Endothelial cell of umbilical vein (primary cell): ENCODE data around the gene KIAA1191. TPM values are rescaled to one million over a fixed set of nuclear protein-coding genes. Genes with fewer than 3 reads are reported as not detected.

Source experiments
- BruUV-seq: library from RNA; stranded (reverse); fragments of 400-500 nt; replicated peaks from 2 replicates; lab custom pipeline; 2021; lab: Mats Ljungman, UMichigan
- CTCF ChIA-PET: fragments of 300-600, 350-600 bp; sonication (Branson Sonifier 250); formaldehyde crosslinking; loops from one replicate; lab custom pipeline; 2021; ENCODE audit warnings: antibody characterized with exemption, inconsistent platforms; lab: Charles Lee
- POLR2A ChIA-PET: fragments of 300-600, 350-600 bp; sonication (Branson Sonifier 250); formaldehyde crosslinking; loops from one replicate; lab custom pipeline; 2021; ENCODE audit warnings: antibody characterized with exemption, inconsistent platforms; lab: Charles Lee
- DNase-seq: peaks from one replicate; pipeline ENCODE4 v3.0.0-alpha.2; 2011; ENCODE audit warnings: low read depth, low spot score
- FAIRE-seq: peaks from 2 replicates; lab custom pipeline; 2011; peaks lifted over from hg19 to GRCh38; lab: Jason Lieb, UNC
- H2AFZ ChIP-seq: 2 replicates; pipeline ENCODE4 v1.6.0; 2012; ENCODE audit warnings: low read depth, low read length, control low read depth, inconsistent platforms
- H3K27ac ChIP-seq: 2 replicates; pipeline ENCODE4 v1.5.1; 2011; ENCODE audit warnings: low read depth, mild to moderate bottlenecking, control low read depth, low read length, moderate library complexity; ENCODE audit not compliant: insufficient read depth
- H3K27me3 ChIP-seq, 2 experiments: 2 replicates each; pipeline versions ENCODE4 v1.6.0 to v1.6.1; 2011; ENCODE audit warnings: low read length in 2 of 2, mixed read lengths in 1 of 2; ENCODE audit not compliant: control insufficient read depth in 2 of 2, insufficient read depth in 2 of 2
- H3K36me3 ChIP-seq, 2 experiments: 2 replicates in 1 of 2; 3 replicates in 1 of 2; pipeline ENCODE4 v1.5.1; 2011; ENCODE audit warnings: low read length in 2 of 2, mild to moderate bottlenecking in 1 of 2, moderate library complexity in 1 of 2; ENCODE audit not compliant: control insufficient read depth in 2 of 2, insufficient read depth in 2 of 2; ENCODE audit errors: extremely low read depth in 1 of 2
- H3K4me1 ChIP-seq: 3 replicates; pipeline ENCODE4 v1.5.1; 2011; ENCODE audit warnings: mild to moderate bottlenecking, low read length; ENCODE audit not compliant: control insufficient read depth, insufficient read depth; ENCODE audit errors: extremely low read depth
- H3K4me2 ChIP-seq: 2 replicates; pipeline ENCODE4 v1.6.1; 2011; ENCODE audit warnings: low read length, control low read depth, mixed read lengths; ENCODE audit not compliant: insufficient read depth
- H3K4me3 ChIP-seq, 3 experiments: fragments of 200-600 bp in 1 of 3; sonication (generic), shearing (Covaris generic) in 1 of 3; replicated peaks in 1 of 3; 2 replicates each; pipeline ENCODE4 v1.5.1; 2011 to 2016; ENCODE audit warnings: control low read depth in 3 of 3, low read length in 3 of 3, mild to moderate bottlenecking in 2 of 3, inconsistent platforms in 1 of 3, low read depth in 1 of 3, moderate library complexity in 1 of 3; ENCODE audit not compliant: insufficient read depth in 1 of 3
- H3K79me2 ChIP-seq: 2 replicates; pipeline ENCODE4 v1.6.0; 2012; ENCODE audit warnings: low read length, inconsistent platforms; ENCODE audit not compliant: control insufficient read depth, insufficient read depth
- H3K9ac ChIP-seq: replicated peaks from 2 replicates; pipeline ENCODE3; 2011; ENCODE audit warnings: low read length, control low read depth; ENCODE audit not compliant: insufficient read depth; ENCODE audit errors: extremely low read depth
- H3K9me1 ChIP-seq: replicated peaks from 3 replicates; pipeline ENCODE4 v1.6.0; 2011; ENCODE audit warnings: mild to moderate bottlenecking, low read length; ENCODE audit not compliant: control insufficient read depth, insufficient read depth; ENCODE audit errors: extremely low read depth
- H3K9me3 ChIP-seq: replicated peaks from 2 replicates; pipeline ENCODE4 v1.5.1; 2012; ENCODE audit warnings: low read length, inconsistent platforms; ENCODE audit not compliant: control insufficient read depth, insufficient read depth
- H4K20me1 ChIP-seq: replicated peaks from 2 replicates; pipeline ENCODE3; 2011; ENCODE audit warnings: mild to moderate bottlenecking, low read length; ENCODE audit not compliant: control insufficient read depth, insufficient read depth; ENCODE audit errors: extremely low read depth
- CTCF ChIP-seq, 2 donors: IDR thresholded peaks; 1 replicate in 1 of 2; 2 replicates in 1 of 2; pipeline ENCODE4 v1.5.1; 2011; ENCODE audit warnings: low read length in 2 of 2, mild to moderate bottlenecking in 2 of 2, moderate library complexity in 2 of 2, control low read depth in 1 of 2, inconsistent platforms in 1 of 2, low read depth in 1 of 2; ENCODE audit not compliant: insufficient read depth in 1 of 2; ENCODE audit errors: extremely low read depth in 1 of 2
- GATA2 ChIP-seq: IDR thresholded peaks from 2 replicates; pipeline ENCODE4 v1.7.0; 2011; ENCODE audit warnings: low read depth, mild to moderate bottlenecking, moderate library complexity, mixed read lengths, low read length; ENCODE audit not compliant: insufficient read length, insufficient read depth
- MYC ChIP-seq: IDR thresholded peaks from one replicate; pipeline ENCODE4 v1.6.1; 2011; ENCODE audit warnings: mild to moderate bottlenecking, low read depth, low read length
- POLR2AphosphoS5 ChIP-seq: IDR thresholded peaks from 2 replicates; pipeline ENCODE4 v1.6.1; 2012; ENCODE audit warnings: low read depth, mild to moderate bottlenecking, control low read depth, low read length, moderate library complexity; ENCODE audit not compliant: insufficient read depth
- dilution Hi-C: fragments of 300-500 bp; cut with MboI; formaldehyde crosslinking; loops from one replicate; pipeline ENCODE4 v1.15.0; 2019; ENCODE audit warnings: low sequenced_read_pairs; ENCODE audit not compliant: extremely low pct_ligation_motif_present
- intact Hi-C: fragments of 100-400 bp; cut with micrococcal nuclease; formaldehyde crosslinking; loops from one replicate; pipeline ENCODE4 v1.10.0; 2022
- polyA plus RNA-seq, 4 experiments: library from polyadenylated mRNA; depleted of rRNA in 3 of 4; stranded (reverse) in 3 of 4; unstranded in 1 of 4; fragments of >200 nt; gene quantifications; 2 replicates each; pipeline versions ENCODE4 v1.2.1 to v1.2.3, GENCODE V29; 2011 to 2012; ENCODE audit warnings: missing spikeins in 1 of 4
- total RNA-seq: library from RNA; stranded (reverse); gene quantifications from 2 replicates; pipeline ENCODE4 v1.2.3, GENCODE V29; 2021

The KIAA1191 gene
- total and polyA plus RNA-seq, 2 donors (not counting 3 experiments of a cell fraction or from before 2014, with no cell fraction given) = 114 to 116 TPM

DNA sequence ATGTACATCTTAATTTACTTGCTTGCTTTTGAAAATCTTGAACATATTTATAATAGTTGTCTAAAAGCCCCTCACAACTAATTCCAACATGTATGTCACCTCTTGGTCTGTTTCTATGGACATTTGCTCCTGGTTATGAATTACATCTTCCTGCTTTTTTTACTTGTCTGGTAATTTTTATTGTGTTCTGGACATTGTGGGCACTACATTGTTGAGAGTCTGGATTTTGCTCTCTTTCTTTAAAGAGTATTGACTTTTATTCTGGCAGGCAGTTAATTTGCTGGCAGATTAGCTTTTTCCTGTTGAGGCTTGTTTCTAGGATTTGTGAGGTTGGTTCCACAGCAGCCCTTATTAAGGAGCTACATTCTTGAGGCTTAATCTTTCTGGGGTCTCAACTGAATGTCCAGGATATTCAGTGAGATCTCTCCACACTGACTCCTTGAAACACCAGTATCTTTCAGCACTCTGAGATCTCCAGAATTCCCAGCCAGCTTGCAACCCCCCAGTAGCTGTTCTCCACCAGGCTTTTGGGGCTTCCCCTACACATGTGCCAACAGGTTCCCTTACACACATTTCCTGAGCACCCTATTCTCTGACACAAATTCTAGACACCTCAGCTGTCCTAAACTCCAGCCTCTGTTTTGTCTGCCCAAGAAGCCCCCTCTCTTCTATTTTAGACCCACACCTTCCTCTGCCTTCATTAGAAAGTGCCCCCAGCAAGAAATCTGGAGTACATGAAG is 27.4 kb downstream of the KIAA1191 start:
- H2AFZ ChIP-seq = no peak overlapping the region
- H3K27me3 ChIP-seq = no peaks in the 10 kb centered on the region
- H3K27ac ChIP-seq = no peak overlapping the region
- POLR2A ChIA-PET = no interaction called here
- no peak overlapping the region for H3K9ac ChIP-seq
- TF ChIP-seq POLR2AphosphoS5 = no peak
- no peak for TF ChIP-seq CTCF (IDR thresholded peaks at IDR 0.05; ENCODE audit: extremely low read depth in 1 of 2, insufficient read depth in 1 of 2, low read depth in 1 of 2, low read length in 2 of 2)
- no peak for TF ChIP-seq MYC
- no peak overlapping the region for H3K4me3 ChIP-seq
- H3K36me3 ChIP-seq = peaks cover 2 to 5% of the 10 kb centered on the region in 2 experiments
- H3K9me3 ChIP-seq = no peaks in the 10 kb centered on the region
- no peaks in the 10 kb centered on the region for H3K4me1 ChIP-seq
- no TSS peak for BruUV-seq
- FAIRE-seq (no peak), DNase-seq (no peak)
- intact Hi-C loops (no loop called here), dilution Hi-C loops (no loop called here)
- no peaks in the 10 kb centered on the region for H3K79me2 ChIP-seq
- H3K4me2 ChIP-seq = no peak overlapping the region
- no peaks in the 10 kb centered on the region for H3K9me1 ChIP-seq
- CTCF ChIA-PET = no interaction called here
- no peaks in the 10 kb centered on the region for H4K20me1 ChIP-seq

GRCh38 chr5:176320577-176320976 is 41.0 kb downstream of the KIAA1191 start:
- FAIRE-seq (no peak), DNase-seq (no peak)
- intact Hi-C loops = no loop called here
- no peaks in the 10 kb centered on the region for H3K9me1 ChIP-seq
- ChIA-PET CTCF (no interaction called here), POLR2A (no interaction called here)
- H3K36me3 ChIP-seq = peaks cover 2 to 6% of the 10 kb centered on the region in 2 experiments
- no peaks in the 10 kb centered on the region for H3K9me3 ChIP-seq
- no TSS peak for BruUV-seq
- no peaks in the 10 kb centered on the region for H3K4me1 ChIP-seq
- H3K27ac ChIP-seq = no peak overlapping the region
- H3K4me3 ChIP-seq = no peak overlapping the region
- no peaks in the 10 kb centered on the region for H4K20me1 ChIP-seq
- TF ChIP-seq MYC = no peak
- no peak for TF ChIP-seq GATA2
- no peak for TF ChIP-seq CTCF (IDR thresholded peaks at IDR 0.05; ENCODE audit: extremely low read depth in 1 of 2, insufficient read depth in 1 of 2, low read depth in 1 of 2, low read length in 2 of 2)
- H3K4me2 ChIP-seq = no peak overlapping the region
- H3K9ac ChIP-seq = no peak overlapping the region
- H3K27me3 ChIP-seq = no peaks in the 10 kb centered on the region
- no peaks in the 10 kb centered on the region for H3K79me2 ChIP-seq
- H2AFZ ChIP-seq = no peak overlapping the region
- dilution Hi-C loops = no loop called here
